ENCODE measurements around the gene PRR14. TPM values are rescaled to one million over a fixed set of nuclear protein-coding genes. Genes with fewer than 3 reads are reported as not detected.
"Not testable (repeated sequence)": the region's sequence is repeated elsewhere in the genome, so short reads cannot be mapped to it uniquely, and the experiment has no call there.

Gene PRR14
- total RNA-seq, 1 experiment from 2014 or later: 17.4 TPM

GRCh38 chr16:30677931-30678585 is 27.3 kb downstream of the PRR14 start:
- no peak overlapping the region for H3K4me3 ChIP-seq (ENCODE audit: low read length)
- no peaks in the 10 kb centered on the region for H3K9me3 ChIP-seq (ENCODE audit: low read length)
- H2AFZ ChIP-seq (ENCODE audit: low read length): no peak overlapping the region
- no peak overlapping the region for H3K27ac ChIP-seq (ENCODE audit: low read length)
- H3K9ac ChIP-seq (ENCODE audit: low read length): no peak overlapping the region
- no peaks in the 10 kb centered on the region for H3K36me3 ChIP-seq (ENCODE audit: insufficient read depth, low read length)
- DNase-seq: no peak
- H4K20me1 ChIP-seq (ENCODE audit: insufficient read depth, low read depth, low read length): no peaks in the 10 kb centered on the region
- no peaks in the 10 kb centered on the region for H3K79me2 ChIP-seq (ENCODE audit: low read length)
- H3K9me2 ChIP-seq (replicated peaks; ENCODE audit: insufficient read depth, low read length): no peaks in the 10 kb centered on the region
- no peaks in the 10 kb centered on the region for H3K27me3 ChIP-seq (ENCODE audit: low read length)
- H3K4me2 ChIP-seq (ENCODE audit: low read depth, low read length, poor library complexity, severe bottlenecking): no peak overlapping the region
- peaks cover 8% of the 10 kb centered on the region for H3K4me1 ChIP-seq (ENCODE audit: low read length)

- H3K79me2 ChIP-seq (ENCODE audit: low read length): no peaks in the 10 kb centered on the region
- H3K27me3 ChIP-seq (ENCODE audit: low read length): no peaks in the 10 kb centered on the region
- no peak for DNase-seq
- no peak overlapping the region for H3K27ac ChIP-seq (ENCODE audit: low read length)
- H3K4me1 ChIP-seq (ENCODE audit: low read length): peaks cover 8% of the 10 kb centered on the region
- no peaks in the 10 kb centered on the region for H3K36me3 ChIP-seq (ENCODE audit: insufficient read depth, low read length)
- H4K20me1 ChIP-seq (ENCODE audit: insufficient read depth, low read depth, low read length): no peaks in the 10 kb centered on the region
- no peak overlapping the region for H2AFZ ChIP-seq (ENCODE audit: low read length)
- H3K9me2 ChIP-seq (replicated peaks; ENCODE audit: insufficient read depth, low read length): no peaks in the 10 kb centered on the region
- H3K4me2 ChIP-seq (ENCODE audit: low read depth, low read length, poor library complexity, severe bottlenecking): no peak overlapping the region
- H3K9ac ChIP-seq (ENCODE audit: low read length): no peak overlapping the region
- H3K9me3 ChIP-seq (ENCODE audit: low read length): no peaks in the 10 kb centered on the region
- no peak overlapping the region for H3K4me3 ChIP-seq (ENCODE audit: low read length)
Observed at GRCh38 chr16:30678586-30678970, 27.8 kb downstream of the PRR14 start.

GRCh38 chr16:30680326-30680725 is 29.6 kb downstream of the PRR14 start:
- no peak overlapping the region for H2AFZ ChIP-seq (ENCODE audit: low read length)
- H3K79me2 ChIP-seq (ENCODE audit: low read length): no peaks in the 10 kb centered on the region
- no peak for DNase-seq
- H3K9me2 ChIP-seq (replicated peaks; ENCODE audit: insufficient read depth, low read length): no peaks in the 10 kb centered on the region
- H4K20me1 ChIP-seq (ENCODE audit: insufficient read depth, low read depth, low read length): no peaks in the 10 kb centered on the region
- H3K27me3 ChIP-seq (ENCODE audit: low read length): no peaks in the 10 kb centered on the region
- H3K36me3 ChIP-seq (ENCODE audit: insufficient read depth, low read length): no peaks in the 10 kb centered on the region
- peaks cover 8% of the 10 kb centered on the region for H3K4me1 ChIP-seq (ENCODE audit: low read length)
- no peak overlapping the region for H3K27ac ChIP-seq (ENCODE audit: low read length)
- no peak overlapping the region for H3K4me3 ChIP-seq (ENCODE audit: low read length)
- no peak overlapping the region for H3K4me2 ChIP-seq (ENCODE audit: low read depth, low read length, poor library complexity, severe bottlenecking)
- H3K9me3 ChIP-seq (ENCODE audit: low read length): no peaks in the 10 kb centered on the region
- H3K9ac ChIP-seq (ENCODE audit: low read length): no peak overlapping the region

GRCh38 chr16:30688701-30689100 is 37.9 kb downstream of the PRR14 start:
- Histone ChIP-seq H3K4me2 (ENCODE audit: low read depth, low read length, poor library complexity, severe bottlenecking) (no peak overlapping the region), H3K27ac (ENCODE audit: low read length) (no peak overlapping the region), H3K4me1 (ENCODE audit: low read length) (peaks cover 5% of the 10 kb centered on the region), H3K27me3 (ENCODE audit: low read length) (no peaks in the 10 kb centered on the region), H3K9me3 (ENCODE audit: low read length) (no peaks in the 10 kb centered on the region), H4K20me1 (ENCODE audit: insufficient read depth, low read depth, low read length) (no peaks in the 10 kb centered on the region), H3K9me2 (replicated peaks; ENCODE audit: insufficient read depth, low read length) (no peaks in the 10 kb centered on the region), H3K4me3 (ENCODE audit: low read length) (no peak overlapping the region), H3K9ac (ENCODE audit: low read length) (no peak overlapping the region), H2AFZ (ENCODE audit: low read length) (no peak overlapping the region), H3K79me2 (ENCODE audit: low read length) (no peaks in the 10 kb centered on the region), H3K36me3 (ENCODE audit: insufficient read depth, low read length) (no peaks in the 10 kb centered on the region)
- no peak for DNase-seq

- H3K27me3 ChIP-seq (ENCODE audit: low read length): no peaks in the 10 kb centered on the region
- no peak overlapping the region for H3K4me2 ChIP-seq (ENCODE audit: low read depth, low read length, poor library complexity, severe bottlenecking)
- H3K9me3 ChIP-seq (ENCODE audit: low read length): no peaks in the 10 kb centered on the region
- H3K9ac ChIP-seq (ENCODE audit: low read length): no peak overlapping the region
- peaks cover 7% of the 10 kb centered on the region for H3K4me1 ChIP-seq (ENCODE audit: low read length)
- DNase-seq: no peak
- no peaks in the 10 kb centered on the region for H3K36me3 ChIP-seq (ENCODE audit: insufficient read depth, low read length)
- H3K9me2 ChIP-seq (replicated peaks; ENCODE audit: insufficient read depth, low read length): no peaks in the 10 kb centered on the region
- H4K20me1 ChIP-seq (ENCODE audit: insufficient read depth, low read depth, low read length): no peaks in the 10 kb centered on the region
- no peak overlapping the region for H3K27ac ChIP-seq (ENCODE audit: low read length)
- no peak overlapping the region for H2AFZ ChIP-seq (ENCODE audit: low read length)
- no peak overlapping the region for H3K4me3 ChIP-seq (ENCODE audit: low read length)
- no peaks in the 10 kb centered on the region for H3K79me2 ChIP-seq (ENCODE audit: low read length)
Observed at GRCh38 chr16:30691907-30692306, 41.1 kb downstream of the PRR14 start.

GRCh38 chr16:30692396-30693064 is 41.8 kb downstream of the PRR14 start:
- Histone ChIP-seq H3K79me2 (ENCODE audit: low read length) (no peaks in the 10 kb centered on the region), H3K4me2 (ENCODE audit: low read depth, low read length, poor library complexity, severe bottlenecking) (no peak overlapping the region), H3K4me3 (ENCODE audit: low read length) (no peak overlapping the region), H3K9me2 (replicated peaks; ENCODE audit: insufficient read depth, low read length) (no peaks in the 10 kb centered on the region), H3K4me1 (ENCODE audit: low read length) (peaks cover 14% of the 10 kb centered on the region), H3K36me3 (ENCODE audit: insufficient read depth, low read length) (no peaks in the 10 kb centered on the region), H3K9ac (ENCODE audit: low read length) (no peak overlapping the region), H2AFZ (ENCODE audit: low read length) (no peak overlapping the region), H3K27me3 (ENCODE audit: low read length) (no peaks in the 10 kb centered on the region), H3K27ac (ENCODE audit: low read length) (no peak overlapping the region), H3K9me3 (ENCODE audit: low read length) (no peaks in the 10 kb centered on the region), H4K20me1 (ENCODE audit: insufficient read depth, low read depth, low read length) (no peaks in the 10 kb centered on the region)
- DNase-seq: no peak

GRCh38 chr16:30694926-30695693 is 44.4 kb downstream of the PRR14 start:
- Histone ChIP-seq H2AFZ (ENCODE audit: low read length) (no peak overlapping the region), H3K9me2 (replicated peaks; ENCODE audit: insufficient read depth, low read length) (no peaks in the 10 kb centered on the region)

GRCh38 chr16:30696646-30697045 is 45.9 kb downstream of the PRR14 start:
- not testable (repeated sequence) for H3K9me2 ChIP-seq (replicated peaks; ENCODE audit: insufficient read depth, low read length); H3K4me3 ChIP-seq (ENCODE audit: low read length); H3K9ac ChIP-seq (ENCODE audit: low read length); H4K20me1 ChIP-seq (ENCODE audit: insufficient read depth, low read depth, low read length); DNase-seq; H3K27ac ChIP-seq (ENCODE audit: low read length); H3K27me3 ChIP-seq (ENCODE audit: low read length); H2AFZ ChIP-seq (ENCODE audit: low read length); H3K9me3 ChIP-seq (ENCODE audit: low read length)
- Histone ChIP-seq H3K79me2 (ENCODE audit: low read length) (peaks cover 32% of the 10 kb centered on the region), H3K36me3 (ENCODE audit: insufficient read depth, low read length) (peaks cover 20% of the 10 kb centered on the region), H3K4me1 (ENCODE audit: low read length) (peaks cover 31% of the 10 kb centered on the region), H3K4me2 (ENCODE audit: low read depth, low read length, poor library complexity, severe bottlenecking) (peak overlapping the region; percentile 99)

More at GRCh38 chr16:30694926-30695693, 44.4 kb downstream of the PRR14 start:
- peaks cover 4% of the 10 kb centered on the region; the same call in 1 of the 2 replicates for H3K36me3 ChIP-seq (ENCODE audit: insufficient read depth, low read length)
- H3K4me1 ChIP-seq (ENCODE audit: low read length): peaks cover 22% of the 10 kb centered on the region
- H3K27me3 ChIP-seq (ENCODE audit: low read length): no peaks in the 10 kb centered on the region
- peaks cover 17% of the 10 kb centered on the region for H3K79me2 ChIP-seq (ENCODE audit: low read length)
- no peaks in the 10 kb centered on the region for H3K9me3 ChIP-seq (ENCODE audit: low read length)
- no peak overlapping the region for H3K27ac ChIP-seq (ENCODE audit: low read length)
- no peak for DNase-seq
- H4K20me1 ChIP-seq (ENCODE audit: insufficient read depth, low read depth, low read length): peaks cover 7% of the 10 kb centered on the region; the same call in 1 of the 2 replicates
- no peak overlapping the region for H3K4me3 ChIP-seq (ENCODE audit: low read length)
- no peak overlapping the region for H3K4me2 ChIP-seq (ENCODE audit: low read depth, low read length, poor library complexity, severe bottlenecking)
- no peak overlapping the region for H3K9ac ChIP-seq (ENCODE audit: low read length)
